Hepatocyte (in vitro differentiated cells): ENCODE data around the gene ARHGEF9. TPM values are rescaled to one million over a fixed set of nuclear protein-coding genes. Genes with fewer than 3 reads are reported as not detected.

Experiments
- DNase-seq: peaks from one replicate; pipeline ENCODE4 v3.0.0-alpha.2; 2016; ENCODE audit warnings: low spot score
- H2AFZ ChIP-seq: fragments of 200-600 bp; sonication (generic); 2 replicates; pipeline ENCODE4 v1.6.0; 2016; ENCODE audit warnings: antibody characterized with exemption, mild to moderate bottlenecking
- H3K27ac ChIP-seq: fragments of 200-600 bp; sonication (generic); 2 replicates; pipeline ENCODE4 v1.5.1; 2016; ENCODE audit warnings: mild to moderate bottlenecking
- H3K27me3 ChIP-seq: fragments of 200-600 bp; sonication (generic); 2 replicates; pipeline ENCODE4 v1.6.1; 2016
- H3K36me3 ChIP-seq: fragments of 200-600 bp; sonication (generic); replicated peaks from 2 replicates; pipeline ENCODE4 v1.5.1; 2016; ENCODE audit warnings: low read depth; ENCODE audit not compliant: insufficient read depth
- H3K4me1 ChIP-seq: fragments of 200-600 bp; sonication (generic); 2 replicates; pipeline ENCODE4 v1.5.1; 2016; ENCODE audit warnings: mild to moderate bottlenecking, moderate library complexity; ENCODE audit not compliant: insufficient read depth
- H3K4me2 ChIP-seq: fragments of 200-600 bp; sonication (generic); 2 replicates; pipeline ENCODE4 v1.6.0; 2016
- H3K4me3 ChIP-seq: fragments of 200-600 bp; sonication (generic); 2 replicates; pipeline ENCODE4 v1.5.1; 2016; ENCODE audit warnings: mild to moderate bottlenecking
- H3K79me2 ChIP-seq: fragments of 200-600 bp; sonication (generic); 2 replicates; pipeline ENCODE4 v1.6.0; 2017; ENCODE audit warnings: mild to moderate bottlenecking
- H3K9me2 ChIP-seq: fragments of 200-600 bp; sonication (generic); replicated peaks from 2 replicates; pipeline ENCODE4 v1.6.0; 2017; ENCODE audit warnings: mild to moderate bottlenecking; ENCODE audit not compliant: insufficient read depth
- H3K9me3 ChIP-seq: fragments of 200-600 bp; sonication (generic); 2 replicates; pipeline ENCODE4 v1.5.1; 2016; ENCODE audit warnings: low read depth, mild to moderate bottlenecking
- H4K20me1 ChIP-seq: fragments of 200-600 bp; sonication (generic); 2 replicates; pipeline ENCODE4 v1.6.0; 2016; ENCODE audit warnings: mild to moderate bottlenecking; ENCODE audit not compliant: insufficient read depth, poor library complexity, severe bottlenecking
- EZH2 ChIP-seq: fragments of 200-600 bp; sonication (generic); IDR thresholded peaks from 2 replicates; pipeline ENCODE4 v1.6.1; 2016; ENCODE audit warnings: antibody characterized with exemption, mild to moderate bottlenecking, borderline replicate concordance
- EZH2phosphoT487 ChIP-seq: fragments of 200-600 bp; sonication (generic); IDR thresholded peaks from one replicate; pipeline ENCODE4 v1.6.1; 2018; ENCODE audit warnings: antibody characterized with exemption, mild to moderate bottlenecking, low read depth, moderate library complexity; ENCODE audit not compliant: unreplicated experiment, severe bottlenecking
- WGBS: methylation state at CpG from one replicate; pipeline ENCODE4 v1.1.6; 2016; ENCODE audit warnings: low lambda C conversion rate; ENCODE audit errors: missing lambda C conversion rate; 5-methylcytosine and 5-hydroxymethylcytosine counted together
- polyA plus RNA-seq: library from polyadenylated mRNA; unstranded; fragments of >200 nt; fragmentation: Nextera tagmentation; extraction: Ambion mirVana; gene quantifications from 2 replicates; pipeline ENCODE4 v1.2.1, GENCODE V29; 2016
- total RNA-seq: library from RNA; depleted of rRNA; stranded (reverse); fragments of >200 nt; gene quantifications from 2 replicates; pipeline ENCODE4 v1.2.3, GENCODE V29; 2014
- TF ChIP-seq, protein P1 (sequence below): fragments of 200-600 bp; sonication (generic); IDR thresholded peaks from 2 replicates; pipeline ENCODE4 v1.5.1; 2016; ENCODE audit warnings: antibody characterized with exemption, mild to moderate bottlenecking; ENCODE audit not compliant: poor library complexity

The ARHGEF9 gene
- total and polyA plus RNA-seq, 2 experiments from 2014 or later: 19.1 to 25.6 TPM

DNA sequence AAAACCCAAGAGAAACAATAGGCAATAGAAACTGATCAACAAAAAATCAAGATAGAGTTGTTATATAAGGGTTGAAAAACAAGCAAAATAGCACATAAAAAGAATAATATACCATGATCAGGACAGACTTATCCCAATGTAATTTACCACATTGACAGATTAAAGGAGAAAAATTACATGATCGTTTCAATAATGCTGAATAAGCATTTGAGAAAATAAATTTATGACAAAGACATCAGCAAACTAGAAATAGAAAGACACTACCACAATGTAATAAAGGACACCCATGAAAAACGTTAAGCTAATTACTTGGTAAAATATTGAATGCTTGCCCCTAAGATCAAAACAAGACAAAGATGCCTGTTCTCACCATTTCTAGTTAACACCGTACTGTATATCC is 105.6 kb downstream of the ARHGEF9 start:
- no peak for DNase-seq
- Histone ChIP-seq H4K20me1 (no peaks in the 10 kb centered on the region), H3K4me1 (no peaks in the 10 kb centered on the region), H3K9me3 (no peaks in the 10 kb centered on the region), H3K79me2 (no peaks in the 10 kb centered on the region), H3K27me3 (no peaks in the 10 kb centered on the region), H3K27ac (no peak overlapping the region), H3K36me3 (no peaks in the 10 kb centered on the region), H3K4me2 (no peak overlapping the region), H3K4me3 (no peak overlapping the region), H3K9me2 (no peaks in the 10 kb centered on the region), H2AFZ (no peak overlapping the region)
- TF ChIP-seq EZH2phosphoT487 (no peak), EZH2 (no peak)
- TF ChIP-seq, protein P1, sequence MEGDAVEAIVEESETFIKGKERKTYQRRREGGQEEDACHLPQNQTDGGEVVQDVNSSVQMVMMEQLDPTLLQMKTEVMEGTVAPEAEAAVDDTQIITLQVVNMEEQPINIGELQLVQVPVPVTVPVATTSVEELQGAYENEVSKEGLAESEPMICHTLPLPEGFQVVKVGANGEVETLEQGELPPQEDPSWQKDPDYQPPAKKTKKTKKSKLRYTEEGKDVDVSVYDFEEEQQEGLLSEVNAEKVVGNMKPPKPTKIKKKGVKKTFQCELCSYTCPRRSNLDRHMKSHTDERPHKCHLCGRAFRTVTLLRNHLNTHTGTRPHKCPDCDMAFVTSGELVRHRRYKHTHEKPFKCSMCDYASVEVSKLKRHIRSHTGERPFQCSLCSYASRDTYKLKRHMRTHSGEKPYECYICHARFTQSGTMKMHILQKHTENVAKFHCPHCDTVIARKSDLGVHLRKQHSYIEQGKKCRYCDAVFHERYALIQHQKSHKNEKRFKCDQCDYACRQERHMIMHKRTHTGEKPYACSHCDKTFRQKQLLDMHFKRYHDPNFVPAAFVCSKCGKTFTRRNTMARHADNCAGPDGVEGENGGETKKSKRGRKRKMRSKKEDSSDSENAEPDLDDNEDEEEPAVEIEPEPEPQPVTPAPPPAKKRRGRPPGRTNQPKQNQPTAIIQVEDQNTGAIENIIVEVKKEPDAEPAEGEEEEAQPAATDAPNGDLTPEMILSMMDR: no peak
- 78% methylated on average over 3 of the region's 3 CpGs for WGBS

DNA sequence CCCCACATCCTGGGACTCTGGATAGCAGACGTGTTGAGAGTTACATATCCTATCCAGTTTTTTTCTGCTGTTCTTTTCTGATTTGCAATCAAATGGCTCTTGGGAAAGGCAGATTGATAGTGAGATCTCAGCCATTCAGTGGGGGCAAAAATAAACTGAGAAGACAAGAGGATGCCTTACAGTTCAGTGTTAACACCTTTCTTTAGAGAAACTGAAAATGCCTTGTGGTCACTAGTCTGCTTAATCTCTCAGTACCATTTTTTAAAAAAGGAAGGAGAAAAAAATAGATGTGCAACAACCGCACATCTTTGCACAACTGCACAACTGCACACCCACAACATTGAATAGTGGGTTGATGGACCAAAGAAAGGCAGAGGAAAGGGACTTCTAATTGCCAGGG is 109.3 kb downstream of the ARHGEF9 start:
- Histone ChIP-seq H3K4me3 (no peak overlapping the region), H3K27ac (no peak overlapping the region), H2AFZ (no peak overlapping the region), H3K4me2 (no peak overlapping the region), H3K9me2 (no peaks in the 10 kb centered on the region), H3K79me2 (no peaks in the 10 kb centered on the region), H4K20me1 (no peaks in the 10 kb centered on the region), H3K27me3 (no peaks in the 10 kb centered on the region), H3K9me3 (no peaks in the 10 kb centered on the region), H3K36me3 (no peaks in the 10 kb centered on the region), H3K4me1 (no peaks in the 10 kb centered on the region)
- WGBS: 68% methylated on average over 2 of the region's 2 CpGs
- no peak for DNase-seq
- TF ChIP-seq EZH2phosphoT487: no peak
- TF ChIP-seq, protein P1: no peak
- TF ChIP-seq EZH2: no peak

DNA sequence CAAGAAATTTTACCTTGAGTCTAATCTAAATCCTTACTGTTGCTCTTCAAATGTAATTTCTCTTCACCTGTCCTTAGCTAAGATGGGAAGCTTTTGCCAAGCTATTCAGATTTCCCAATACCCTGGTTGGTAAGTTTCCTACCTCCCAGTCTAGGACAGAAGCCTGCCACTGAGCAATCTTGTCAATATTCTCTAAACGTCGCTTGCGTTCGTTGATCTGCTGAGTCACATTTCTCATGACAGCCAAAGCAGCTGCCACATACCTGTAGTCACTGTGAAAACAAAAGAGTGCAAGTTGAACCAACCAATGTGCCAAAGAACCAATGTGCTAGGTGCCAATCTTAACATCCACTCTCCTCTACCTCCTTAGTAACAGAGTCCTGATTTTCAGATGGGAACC is 111.1 kb downstream of the ARHGEF9 start:
- no peaks in the 10 kb centered on the region for H3K27me3 ChIP-seq
- H4K20me1 ChIP-seq: no peaks in the 10 kb centered on the region
- no peak overlapping the region for H3K4me2 ChIP-seq
- no peaks in the 10 kb centered on the region for H3K9me3 ChIP-seq
- H3K36me3 ChIP-seq: no peaks in the 10 kb centered on the region
- no peak overlapping the region for H3K4me3 ChIP-seq
- H2AFZ ChIP-seq: no peak overlapping the region
- 94% methylated on average over 4 of the region's 4 CpGs for WGBS
- no peaks in the 10 kb centered on the region for H3K79me2 ChIP-seq
- no peak for DNase-seq
- no peaks in the 10 kb centered on the region for H3K4me1 ChIP-seq
- no peaks in the 10 kb centered on the region for H3K9me2 ChIP-seq
- TF ChIP-seq EZH2 (no peak), EZH2phosphoT487 (no peak)
- TF ChIP-seq, protein P1: no peak
- H3K27ac ChIP-seq: no peak overlapping the region

DNA sequence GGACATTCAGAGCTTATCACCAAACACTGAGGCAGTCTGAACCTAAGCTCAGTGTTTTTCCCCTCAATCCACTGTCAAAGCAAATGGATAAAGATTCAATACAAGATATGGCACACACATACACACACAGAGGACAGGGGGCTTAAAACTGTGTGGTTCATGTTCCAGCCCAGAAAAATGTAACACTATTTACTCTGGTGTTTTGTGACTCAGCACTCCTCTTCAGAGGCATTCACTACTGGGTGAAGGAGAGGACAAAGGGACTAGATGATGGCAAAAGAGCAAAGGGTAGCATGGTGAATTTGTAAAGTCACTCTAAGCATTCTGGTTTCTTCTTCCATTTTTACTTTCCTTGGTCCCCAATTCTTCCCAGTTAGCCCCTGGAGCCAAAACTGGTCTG is 120.3 kb downstream of the ARHGEF9 start:
- H3K27ac ChIP-seq: no peak overlapping the region
- H3K79me2 ChIP-seq: no peaks in the 10 kb centered on the region
- H3K9me2 ChIP-seq: no peaks in the 10 kb centered on the region
- DNase-seq: no peak
- no peak overlapping the region for H2AFZ ChIP-seq
- no peaks in the 10 kb centered on the region for H3K36me3 ChIP-seq
- no peaks in the 10 kb centered on the region for H3K4me1 ChIP-seq
- no peaks in the 10 kb centered on the region for H3K9me3 ChIP-seq
- TF ChIP-seq EZH2 (no peak), EZH2phosphoT487 (no peak)
- TF ChIP-seq, protein P1: no peak
- no peaks in the 10 kb centered on the region for H3K27me3 ChIP-seq
- no peaks in the 10 kb centered on the region for H4K20me1 ChIP-seq
- no peak overlapping the region for H3K4me3 ChIP-seq
- no peak overlapping the region for H3K4me2 ChIP-seq
